Measurements from ENCODE around the gene WNT3A. TPM values are rescaled to one million over a fixed set of nuclear protein-coding genes. Genes with fewer than 3 reads are reported as not detected.

WNT3A gene
- total and polyA plus RNA-seq, 2 donors (not counting 3 experiments of a cell fraction or from before 2014, with no cell fraction given) = not detected

GRCh38 chr1:227994632-227995300 is 12.0 kb upstream of the WNT3A start:
- dilution Hi-C loops (cut with MboI; ENCODE audit: extremely low pct_ligation_motif_present, low sequenced_read_pairs) (no loop called here), intact Hi-C loops (cut with micrococcal nuclease) (loop anchor here (5.0 to 10.0 kb wide), 2 partner anchors 78 to 220 kb away; no protein-coding TSS in a partner anchor)
- CTCF ChIA-PET = no interaction called here
- DNase-seq (ENCODE audit: low read depth, low spot score) = no peak
- no peak overlapping the region for H3K27ac ChIP-seq (ENCODE audit: insufficient read depth, low read depth, low read length)
- no peaks in the 10 kb centered on the region for H3K4me1 ChIP-seq (ENCODE audit: control insufficient read depth, extremely low read depth, insufficient read depth, low read length)
- POLR2A ChIA-PET = no interaction called here
- TF ChIP-seq MYC (IDR thresholded peaks at IDR 0.05; ENCODE audit: low read depth, low read length) = no peak
- TF ChIP-seq POLR2A (IDR thresholded peaks at IDR 0.05; ENCODE audit: low read depth, low read length) = no peak
- no peak for TF ChIP-seq GATA2 (IDR thresholded peaks at IDR 0.05; ENCODE audit: insufficient read depth, insufficient read length, low read depth, low read length)
- no peak for TF ChIP-seq JUN (IDR thresholded peaks at IDR 0.05; ENCODE audit: borderline replicate concordance, insufficient read depth, insufficient read length, low read depth)
- TF ChIP-seq POLR2AphosphoS5 (IDR thresholded peaks at IDR 0.05; ENCODE audit: insufficient read depth, low read depth, low read length) = no peak
- no peak for TF ChIP-seq FOS (IDR thresholded peaks at IDR 0.05; ENCODE audit: borderline replicate concordance, insufficient read depth, low read length)
- TF ChIP-seq EZH2 (IDR thresholded peaks at IDR 0.05; ENCODE audit: borderline replicate concordance, low read depth, low read length, severe bottlenecking) = no peak
- TF ChIP-seq MAX (IDR thresholded peaks at IDR 0.05; ENCODE audit: insufficient read depth, insufficient read length) = no peak
- no peak for TF ChIP-seq CTCF (IDR thresholded peaks at IDR 0.05; ENCODE audit: extremely low read depth in 1 of 2, insufficient read depth in 1 of 2, low read depth in 1 of 2, low read length in 2 of 2)
- H3K9me3 ChIP-seq (replicated peaks; ENCODE audit: control insufficient read depth, insufficient read depth, low read length) = no peaks in the 10 kb centered on the region
- H3K9ac ChIP-seq (replicated peaks; ENCODE audit: extremely low read depth, insufficient read depth, low read length) = no peak overlapping the region
- no peaks in the 10 kb centered on the region for H3K79me2 ChIP-seq (ENCODE audit: control insufficient read depth, insufficient read depth, low read length)
- H3K27me3 ChIP-seq (ENCODE audit: control insufficient read depth in 2 of 2, insufficient read depth in 2 of 2, low read length in 2 of 2) = no peaks in the 10 kb centered on the region
- H3K9me1 ChIP-seq (replicated peaks; ENCODE audit: control insufficient read depth, extremely low read depth, insufficient read depth, low read length) = no peaks in the 10 kb centered on the region
- H4K20me1 ChIP-seq (replicated peaks; ENCODE audit: control insufficient read depth, extremely low read depth, insufficient read depth, low read length) = no peaks in the 10 kb centered on the region
- no peak overlapping the region for H2AFZ ChIP-seq (ENCODE audit: low read depth, low read length)
- FAIRE-seq = no peak
- H3K36me3 ChIP-seq (ENCODE audit: control insufficient read depth in 2 of 2, extremely low read depth in 1 of 2, insufficient read depth in 2 of 2, low read length in 2 of 2) = no peaks in the 10 kb centered on the region
- no peak overlapping the region for H3K4me3 ChIP-seq (replicated peaks in 1 of 3; ENCODE audit: insufficient read depth in 1 of 3, low read depth in 1 of 3, low read length in 3 of 3)
- H3K4me2 ChIP-seq (ENCODE audit: insufficient read depth, low read length) = no peak overlapping the region
- BruUV-seq (replicated peaks) = no TSS peak

Measured in endothelial cell of umbilical vein (primary cell).